SU-DHL-6 (cell line): ENCODE measurements around the gene FABP1.

ENCODE experiments used
- CTCF ChIP-seq: fragments of 200-600 bp; sonication (generic); IDR thresholded peaks from one replicate; pipeline ENCODE4 v1.5.1; 2017; ENCODE audit warnings: antibody characterized with exemption, mild to moderate bottlenecking, low read length, moderate library complexity; ENCODE audit not compliant: insufficient read depth, poor library complexity, severe bottlenecking
- EZH2phosphoT487 ChIP-seq: fragments of 200-600 bp; sonication (generic), shearing (Covaris generic); conservative IDR thresholded peaks from 2 replicates; pipeline ENCODE4 v1.6.1; 2018; ENCODE audit warnings: mild to moderate bottlenecking, antibody characterized with exemption, low read length, moderate library complexity, mixed read lengths

- TF ChIP-seq EZH2phosphoT487 = no peak
- TF ChIP-seq CTCF = no peak
Observed at GRCh38 chr2:88117973-88118372, 9.9 kb downstream of the FABP1 start.
